BLaER1 treated with 17β-estradiol and CSF1 and Interleukin-3, amounts not matched to agents 10 nM and 100 nM (cell line): ENCODE measurements around the gene NRSN1.

ENCODE experiments used
- H3K27ac ChIP-seq, 11 experiments: shearing (Covaris generic); formaldehyde crosslinking; 2 replicates each; pipeline ENCODE4 v1.8.1; 2022
- H3K27me3 ChIP-seq, 11 experiments: shearing (Covaris generic); formaldehyde crosslinking; 2 replicates each; pipeline ENCODE4 v1.8.1; 2022
- H3K36me3 ChIP-seq, 11 experiments: shearing (Covaris generic); formaldehyde crosslinking; 2 replicates each; pipeline ENCODE4 v1.8.1; 2022
- H3K4me1 ChIP-seq, 10 experiments: shearing (Covaris generic); formaldehyde crosslinking; 2 replicates each; pipeline ENCODE4 v1.8.1; 2022
- H3K4me2 ChIP-seq, 11 experiments: shearing (Covaris generic); formaldehyde crosslinking; 2 replicates each; pipeline ENCODE4 v1.8.1; 2022
- H3K4me3 ChIP-seq, 10 experiments: shearing (Covaris generic); formaldehyde crosslinking; 2 replicates each; pipeline ENCODE4 v1.8.1; 2022
- H3K9ac ChIP-seq, 11 experiments: shearing (Covaris generic); formaldehyde crosslinking; 2 replicates each; pipeline ENCODE4 v1.8.1; 2022
- H3K9me3 ChIP-seq, 11 experiments: shearing (Covaris generic); formaldehyde crosslinking; replicated peaks in 1 of 11; 2 replicates each; pipeline ENCODE4 v1.8.1; 2022
- H4K20me1 ChIP-seq, 11 experiments: shearing (Covaris generic); formaldehyde crosslinking; 2 replicates each; pipeline ENCODE4 v1.8.1; 2022
- Cebpa-rat ChIP-seq, 11 experiments: shearing (Covaris generic); IDR thresholded peaks; 2 replicates each; pipeline ENCODE4 v1.8.1; 2022

The NRSN1 gene

DNA sequence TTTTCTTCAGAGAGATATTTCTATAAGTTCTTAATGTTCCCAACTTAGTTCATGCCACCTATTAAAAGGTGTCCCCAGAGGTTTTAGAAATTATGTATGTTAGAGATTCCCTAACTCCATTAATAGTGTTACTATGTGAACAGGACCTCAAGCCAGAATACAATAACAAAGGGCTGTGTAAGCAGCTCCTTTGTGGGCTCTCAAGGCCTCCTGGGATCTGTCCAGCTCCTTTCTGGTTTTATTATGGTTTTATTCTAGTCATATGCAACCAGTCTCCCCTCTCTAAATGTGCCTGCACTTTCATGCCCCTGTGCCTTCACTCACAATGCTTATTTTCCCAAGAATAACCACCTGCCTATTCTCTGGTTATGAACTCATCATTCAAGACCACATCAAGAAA is 22.7 kb downstream of the NRSN1 start:
- H3K27me3 ChIP-seq: no peaks in the 10 kb centered on the region
- no peaks in the 10 kb centered on the region for H3K4me1 ChIP-seq
- H3K4me3 ChIP-seq: no peak overlapping the region
- H3K9ac ChIP-seq: no peak overlapping the region
- H3K36me3 ChIP-seq: no peaks in the 10 kb centered on the region
- peaks cover 0 to 3% (median 0%) of the 10 kb centered on the region in 11 experiments; a peak in 1 of 22 replicates for H3K9me3 ChIP-seq
- no peak overlapping the region for H3K4me2 ChIP-seq
- H3K27ac ChIP-seq: no peak overlapping the region
- no peaks in the 10 kb centered on the region for H4K20me1 ChIP-seq
- TF ChIP-seq Cebpa-rat (IDR thresholded peaks at IDR 0.05): no peak

DNA sequence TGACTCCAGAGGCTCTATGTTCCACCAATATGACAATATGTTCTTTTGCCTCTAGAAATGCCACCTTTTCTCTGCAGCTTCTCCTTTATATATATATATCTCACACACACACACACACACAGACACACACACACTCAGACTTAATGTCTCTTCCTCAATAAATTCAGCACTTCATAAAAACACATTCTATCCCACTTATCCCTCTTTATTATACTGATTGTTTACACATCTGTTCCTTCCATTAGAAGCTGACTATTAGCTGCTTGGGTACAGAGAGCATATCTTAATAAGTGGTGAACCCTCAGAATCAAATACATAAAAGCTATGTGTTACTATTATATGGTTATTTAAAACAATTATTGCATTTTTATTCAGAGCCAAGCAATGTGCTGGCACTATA is 23.3 kb downstream of the NRSN1 start:
- H4K20me1 ChIP-seq: no peaks in the 10 kb centered on the region
- H3K4me2 ChIP-seq: no peak overlapping the region

DNA sequence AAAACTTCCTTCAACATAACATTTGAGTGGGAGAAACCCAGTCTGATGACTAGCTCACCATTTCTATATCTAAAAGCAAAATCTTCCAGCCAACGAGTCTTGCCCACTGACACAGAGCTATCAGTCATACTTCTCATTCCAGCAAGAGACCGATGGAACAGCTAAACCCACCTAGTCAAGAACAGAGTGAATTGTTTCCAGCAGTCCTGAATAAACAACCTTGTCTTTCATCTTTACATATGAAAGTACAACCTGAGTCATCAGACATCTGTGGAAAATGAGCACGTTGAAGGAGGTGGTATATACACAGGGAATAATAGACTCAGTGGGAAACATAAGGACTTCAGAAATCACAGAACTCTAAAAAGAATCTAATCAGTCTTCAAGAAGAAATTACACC is 23.8 kb downstream of the NRSN1 start:
- peaks cover 0 to 3% (median 0%) of the 10 kb centered on the region in 11 experiments; a peak in 1 of 22 replicates for H3K9me3 ChIP-seq
- H3K27me3 ChIP-seq: no peaks in the 10 kb centered on the region
- H4K20me1 ChIP-seq: no peaks in the 10 kb centered on the region
- no peak for TF ChIP-seq Cebpa-rat (IDR thresholded peaks at IDR 0.05)
- no peak overlapping the region for H3K4me2 ChIP-seq
- H3K4me3 ChIP-seq: no peak overlapping the region
- no peak overlapping the region for H3K9ac ChIP-seq
- no peaks in the 10 kb centered on the region for H3K4me1 ChIP-seq
- no peaks in the 10 kb centered on the region for H3K36me3 ChIP-seq
- no peak overlapping the region for H3K27ac ChIP-seq

More for the DNA sequence above, 23.3 kb downstream of the NRSN1 start:
- H3K9me3 ChIP-seq: peaks cover 0 to 3% (median 0%) of the 10 kb centered on the region in 11 experiments; a peak in 1 of 22 replicates
- H3K27ac ChIP-seq: no peak overlapping the region
- no peaks in the 10 kb centered on the region for H3K36me3 ChIP-seq
- TF ChIP-seq Cebpa-rat (IDR thresholded peaks at IDR 0.05): no peak
- H3K9ac ChIP-seq: no peak overlapping the region
- no peak overlapping the region for H3K4me3 ChIP-seq
- no peaks in the 10 kb centered on the region for H3K27me3 ChIP-seq
- no peaks in the 10 kb centered on the region for H3K4me1 ChIP-seq

DNA sequence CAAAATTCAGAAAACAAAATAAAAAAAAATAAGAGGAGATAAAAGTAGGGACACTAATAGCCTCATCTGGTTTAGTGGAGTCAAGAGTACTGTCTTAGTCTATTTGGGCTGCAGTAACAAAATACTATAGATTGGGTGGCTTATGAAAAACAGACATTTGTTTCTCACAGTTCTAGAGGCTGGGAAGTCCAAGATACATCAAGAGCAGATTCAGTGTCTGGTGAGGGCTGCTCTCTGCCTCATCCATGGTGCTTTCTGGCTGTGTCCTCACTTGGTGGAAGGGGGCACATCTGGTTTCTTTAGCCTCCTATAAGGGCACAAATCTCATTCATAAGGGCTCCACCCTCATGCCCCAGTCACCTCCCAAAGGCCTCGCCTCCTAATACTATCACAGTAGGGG is 26.0 kb downstream of the NRSN1 start:
- no peak overlapping the region for H3K9ac ChIP-seq
- H3K27me3 ChIP-seq: no peaks in the 10 kb centered on the region
- H3K4me1 ChIP-seq: no peaks in the 10 kb centered on the region
- no peak overlapping the region for H3K4me3 ChIP-seq
- TF ChIP-seq Cebpa-rat (IDR thresholded peaks at IDR 0.05): no peak
- no peak overlapping the region for H3K4me2 ChIP-seq
- H3K27ac ChIP-seq: no peak overlapping the region
- no peaks in the 10 kb centered on the region for H4K20me1 ChIP-seq
- H3K36me3 ChIP-seq: no peaks in the 10 kb centered on the region
- H3K9me3 ChIP-seq: peaks cover 0 to 3% (median 0%) of the 10 kb centered on the region in 11 experiments; a peak in 1 of 22 replicates

DNA sequence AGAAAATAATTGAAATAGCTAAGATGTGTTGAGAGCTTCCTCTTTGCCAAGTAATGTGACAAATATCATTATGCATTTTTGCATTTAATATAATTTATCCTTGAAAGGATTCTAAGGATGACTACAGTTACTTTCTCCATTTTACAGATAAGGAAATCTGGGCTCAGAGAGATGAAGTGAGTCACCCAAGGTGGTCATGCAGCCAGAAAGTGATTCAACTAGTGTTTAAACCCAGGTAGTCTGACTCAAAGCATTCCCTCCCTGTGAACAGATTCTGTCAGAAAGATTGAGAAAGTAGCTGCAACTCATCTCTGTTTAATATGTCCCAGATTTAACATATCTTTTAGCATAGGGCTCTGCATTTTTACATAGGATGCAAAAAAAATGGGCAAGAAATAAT is 28.1 kb downstream of the NRSN1 start:
- H4K20me1 ChIP-seq: no peaks in the 10 kb centered on the region
- no peak overlapping the region for H3K9ac ChIP-seq
- H3K27me3 ChIP-seq: no peaks in the 10 kb centered on the region
- peaks cover 0 to 3% (median 0%) of the 10 kb centered on the region in 11 experiments; a peak in 1 of 22 replicates for H3K9me3 ChIP-seq
- TF ChIP-seq Cebpa-rat (IDR thresholded peaks at IDR 0.05): no peak
- H3K27ac ChIP-seq: no peak overlapping the region
- H3K4me3 ChIP-seq: no peak overlapping the region
- no peaks in the 10 kb centered on the region for H3K36me3 ChIP-seq
- H3K4me1 ChIP-seq: no peaks in the 10 kb centered on the region
- no peak overlapping the region for H3K4me2 ChIP-seq

DNA sequence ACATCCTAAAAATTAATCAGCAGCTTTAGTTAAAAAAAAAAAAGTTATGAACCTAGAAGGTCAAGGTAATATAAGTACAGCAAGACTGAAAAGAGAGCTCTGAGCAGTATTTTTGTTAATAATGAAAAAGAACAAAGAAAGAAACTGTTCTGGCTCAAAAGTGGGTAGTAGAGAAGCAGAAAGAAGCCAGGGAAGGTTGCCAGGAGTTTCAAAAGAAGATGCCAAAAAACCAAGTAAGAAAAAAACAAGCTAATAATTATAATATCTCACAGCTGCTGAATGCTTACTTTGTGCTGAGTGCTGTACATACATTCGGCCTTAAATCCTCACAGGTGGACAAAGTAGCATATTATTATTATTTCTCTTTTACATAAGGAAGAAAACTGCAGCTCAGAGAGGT is 31.9 kb downstream of the NRSN1 start:
- no peaks in the 10 kb centered on the region for H4K20me1 ChIP-seq
- H3K36me3 ChIP-seq: no peaks in the 10 kb centered on the region
- no peak overlapping the region for H3K4me3 ChIP-seq
- no peak overlapping the region for H3K9ac ChIP-seq
- TF ChIP-seq Cebpa-rat (IDR thresholded peaks at IDR 0.05): no peak
- no peaks in the 10 kb centered on the region for H3K4me1 ChIP-seq
- no peaks in the 10 kb centered on the region for H3K27me3 ChIP-seq
- no peak overlapping the region for H3K27ac ChIP-seq
- no peak overlapping the region for H3K4me2 ChIP-seq
- no peaks in the 10 kb centered on the region for H3K9me3 ChIP-seq

DNA sequence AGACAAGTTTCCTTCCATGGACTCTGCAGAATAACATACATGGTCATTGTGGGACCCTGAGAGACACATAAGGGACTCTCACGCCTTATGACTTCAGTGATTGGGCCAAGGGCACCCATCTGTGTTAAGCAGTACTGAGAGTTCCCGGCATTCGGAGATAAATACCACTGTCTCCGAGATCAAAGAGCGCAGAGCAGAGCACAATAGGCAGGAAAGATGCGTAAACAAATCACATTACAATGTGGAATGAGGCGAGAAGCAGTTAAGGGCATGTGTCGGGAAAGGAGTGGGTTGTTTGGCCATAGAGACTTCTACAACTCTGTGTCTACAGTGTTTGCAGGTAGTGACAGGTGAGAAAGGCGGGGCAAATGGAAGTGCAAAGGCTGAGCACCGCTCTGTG is 57.6 kb downstream of the NRSN1 start:
- no peaks in the 10 kb centered on the region for H3K36me3 ChIP-seq
- H3K9ac ChIP-seq: no peak overlapping the region
- H4K20me1 ChIP-seq: no peaks in the 10 kb centered on the region
- no peaks in the 10 kb centered on the region for H3K4me1 ChIP-seq
- no peak overlapping the region for H3K4me2 ChIP-seq
- H3K27ac ChIP-seq: no peak overlapping the region
- no peak for TF ChIP-seq Cebpa-rat (IDR thresholded peaks at IDR 0.05)
- peaks cover 0 to 9% (median 0%) of the 10 kb centered on the region in 11 experiments; a peak in 4 of 22 replicates for H3K9me3 ChIP-seq
- H3K27me3 ChIP-seq: no peaks in the 10 kb centered on the region
- H3K4me3 ChIP-seq: no peak overlapping the region

DNA sequence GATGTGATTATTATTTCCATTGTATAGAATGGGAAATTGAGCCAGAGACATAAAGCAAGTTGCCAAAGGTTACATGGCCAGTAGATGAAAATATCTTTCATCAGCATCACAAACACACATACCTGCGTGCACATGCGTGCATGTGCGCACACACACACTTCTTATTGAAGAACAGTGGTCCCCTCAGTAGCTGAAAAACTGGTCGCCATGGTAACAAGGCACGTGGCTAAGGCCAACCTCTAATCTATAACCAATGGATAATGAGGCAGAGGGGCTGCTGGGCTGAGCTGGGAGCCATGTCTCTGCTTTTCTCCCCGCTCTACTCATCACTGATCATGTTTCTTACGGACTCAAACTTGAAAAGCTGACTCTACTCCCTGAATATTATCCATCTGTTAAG is 60.3 kb downstream of the NRSN1 start:
- no peaks in the 10 kb centered on the region for H3K36me3 ChIP-seq
- H3K4me2 ChIP-seq: no peak overlapping the region
- no peaks in the 10 kb centered on the region for H3K4me1 ChIP-seq
- H3K9me3 ChIP-seq: peaks cover 0 to 9% (median 0%) of the 10 kb centered on the region in 11 experiments; a peak in 4 of 22 replicates
- no peak overlapping the region for H3K9ac ChIP-seq
- H3K27ac ChIP-seq: no peak overlapping the region
- no peak for TF ChIP-seq Cebpa-rat (IDR thresholded peaks at IDR 0.05)
- H4K20me1 ChIP-seq: no peaks in the 10 kb centered on the region
- H3K27me3 ChIP-seq: no peaks in the 10 kb centered on the region
- H3K4me3 ChIP-seq: no peak overlapping the region

DNA sequence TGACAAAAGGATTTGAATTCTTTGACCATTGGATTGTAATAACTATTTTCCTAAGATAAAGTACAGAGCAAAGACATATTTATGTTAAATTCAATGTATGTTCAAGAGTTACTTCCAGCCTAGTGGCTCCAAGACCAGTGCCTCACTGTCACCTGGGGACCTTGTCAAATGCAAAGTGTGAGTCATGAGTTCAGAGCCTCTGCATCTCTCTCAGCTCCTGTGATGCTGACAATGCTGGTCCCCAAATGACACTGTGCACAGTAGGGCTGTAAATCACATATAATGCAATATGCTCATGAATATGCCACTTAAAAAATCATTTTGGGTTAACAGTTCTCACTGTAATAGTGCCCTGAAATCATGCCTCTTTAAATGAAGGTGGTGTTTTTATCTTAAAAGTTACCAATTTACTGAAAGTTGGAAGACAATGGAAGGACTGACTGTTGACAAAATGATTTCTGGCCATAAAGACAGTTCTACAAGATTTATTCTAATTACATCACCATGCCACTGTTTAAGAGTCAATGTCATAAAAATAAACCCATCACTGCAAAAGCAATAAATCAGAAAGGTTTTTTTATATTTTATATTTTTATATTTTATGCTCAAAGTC is 62.1 kb downstream of the NRSN1 start:
- no peaks in the 10 kb centered on the region for H4K20me1 ChIP-seq
- TF ChIP-seq Cebpa-rat (IDR thresholded peaks at IDR 0.05): no peak
- no peak overlapping the region for H3K9ac ChIP-seq
- no peak overlapping the region for H3K4me2 ChIP-seq
- H3K36me3 ChIP-seq: no peaks in the 10 kb centered on the region
- H3K27ac ChIP-seq: no peak overlapping the region
- H3K4me3 ChIP-seq: no peak overlapping the region
- no peaks in the 10 kb centered on the region for H3K4me1 ChIP-seq
- H3K27me3 ChIP-seq: no peaks in the 10 kb centered on the region
- H3K9me3 ChIP-seq: peaks cover 0 to 9% (median 0%) of the 10 kb centered on the region in 11 experiments; a peak in 7 of 22 replicates

DNA sequence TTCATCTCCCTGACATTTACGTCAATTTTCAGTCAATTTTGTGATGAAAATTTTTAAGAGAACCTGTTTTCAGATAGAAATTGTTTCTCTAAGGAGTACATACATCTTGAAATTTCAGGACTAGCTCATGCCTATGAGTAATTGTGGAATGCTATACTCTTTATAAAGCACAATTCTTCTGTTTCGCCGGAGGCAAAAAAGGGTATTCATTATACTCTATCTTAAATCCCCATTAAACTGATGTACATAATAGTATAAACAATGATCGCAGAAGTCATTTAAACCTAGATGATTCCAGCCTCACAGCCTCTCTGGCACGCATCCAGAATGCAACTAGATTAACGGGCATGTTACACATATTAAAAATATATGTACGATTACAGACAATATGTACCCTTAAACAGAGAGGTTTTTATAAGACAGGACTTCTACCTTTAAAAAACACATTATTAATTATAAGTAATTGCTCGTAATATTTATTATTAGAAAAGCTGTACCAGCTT is 62.6 kb downstream of the NRSN1 start:
- Histone ChIP-seq H3K9ac (no peak overlapping the region), H3K36me3 (no peaks in the 10 kb centered on the region), H3K4me1 (no peaks in the 10 kb centered on the region), H4K20me1 (no peaks in the 10 kb centered on the region), H3K4me3 (no peak overlapping the region), H3K27me3 (no peaks in the 10 kb centered on the region), H3K9me3 (peaks cover 0 to 9% (median 0%) of the 10 kb centered on the region in 11 experiments; a peak in 3 of 22 replicates), H3K27ac (no peak overlapping the region), H3K4me2 (no peak overlapping the region)
- no peak for TF ChIP-seq Cebpa-rat (IDR thresholded peaks at IDR 0.05)
